H1 (cell line): ENCODE data around the gene DAAM1. TPM values are rescaled to one million over a fixed set of nuclear protein-coding genes. Genes with fewer than 3 reads are reported as not detected.

Experiments used
- ASH2L ChIP-seq: fragments of 200-600, 300-600 bp; sonication (generic); IDR thresholded peaks from one replicate; pipeline ENCODE4 v1.7.1; 2017; ENCODE audit warnings: low read length
- BACH1 ChIP-seq: IDR thresholded peaks from 2 replicates; pipeline ENCODE4 v1.6.1; 2012; ENCODE audit warnings: low read length, improper control_type of control experiment
- PHF8 ChIP-seq: fragments of 200-600 bp; sonication (generic); conservative IDR thresholded peaks from 2 replicates; pipeline ENCODE4 v1.7.1; 2012; ENCODE audit warnings: low read depth, mild to moderate bottlenecking, inconsistent platforms, low read length, moderate library complexity
- RBBP5 ChIP-seq: IDR thresholded peaks from 2 replicates; pipeline ENCODE4 v1.7.1; 2012; ENCODE audit warnings: low read depth, mild to moderate bottlenecking, inconsistent platforms, low read length, moderate library complexity, borderline replicate concordance
- SAP30 ChIP-seq: fragments of 300-600 bp; sonication (generic); IDR thresholded peaks from 2 replicates; pipeline ENCODE4 v1.7.1; 2012; ENCODE audit warnings: low read length, moderate library complexity, mild to moderate bottlenecking, inconsistent platforms; ENCODE audit not compliant: insufficient read depth, insufficient replicate concordance
- polyA plus RNA-seq, 7 experiments: library from polyadenylated mRNA; depleted of rRNA in 3 of 7; stranded (reverse) in 5 of 7; unstranded in 2 of 7; fragments of >200 nt in 5 of 7; fragments of 200-250 nt in 2 of 7; gene quantifications; 1 replicate in 5 of 7; 2 replicates in 1 of 7; 4 replicates in 1 of 7; pipeline versions ENCODE4 v1.2.1 to v1.2.3, GENCODE V29; 2011 to 2013; ENCODE audit warnings: missing spikeins in 2 of 7, mixed read lengths in 2 of 7
- total RNA-seq: library from RNA; stranded (reverse); fragmentation: NEBNext Ultra II Directional; extraction: Animal tissue kit (Norgen Biotek cat#: 25700); gene quantifications from 2 replicates; pipeline ENCODE4 v1.2.1, GENCODE V29; 2021

Gene DAAM1
- total and polyA plus RNA-seq, 2 of the 8 experiments (the other 6 are each of a cell fraction or from before 2014, with no cell fraction given) = 5.0 to 44.9 TPM

GRCh38 chr14:59284059-59284458, 95.6 kb downstream of the DAAM1 start (continued):
- TF ChIP-seq PHF8 (no peak), ASH2L (no peak), RBBP5 (no peak), BACH1 (no peak), SAP30 (no peak)
